GM23338 (cell line): ENCODE data around the gene PTGDR2.

ENCODE experiments used
- CTCF ChIP-seq, 2 experiments: fragments of 200-600 bp in 1 of 2; sonication (generic) in 1 of 2; conservative IDR thresholded peaks; 2 replicates each; pipeline versions ENCODE4 v1.5.1 to v1.6.1; 2016 to 2017; ENCODE audit warnings: antibody characterized with exemption in 2 of 2, low read depth in 2 of 2, mild to moderate bottlenecking in 2 of 2, moderate library complexity in 1 of 2
- ETS1 ChIP-seq: IDR thresholded peaks from 2 replicates; pipeline ENCODE4 v1.6.1; 2016; ENCODE audit warnings: antibody characterized with exemption
- EZH2 ChIP-seq: fragments of 200-600 bp; sonication (generic); IDR thresholded peaks from one replicate; pipeline ENCODE4 v1.8.0; 2017; ENCODE audit warnings: antibody characterized with exemption, mild to moderate bottlenecking, low read depth; ENCODE audit not compliant: unreplicated experiment
- EZH2phosphoT487 ChIP-seq: fragments of 200-600 bp; sonication (generic); IDR thresholded peaks from one replicate; pipeline ENCODE4 v1.8.1; 2018; ENCODE audit warnings: antibody characterized with exemption; ENCODE audit not compliant: unreplicated experiment
- REST ChIP-seq: IDR thresholded peaks from one replicate; pipeline ENCODE4 v1.6.1; 2018; ENCODE audit warnings: antibody characterized with exemption; ENCODE audit not compliant: unreplicated experiment

- TF ChIP-seq ETS1 (peak; percentile 86), REST (no peak), EZH2phosphoT487 (no peak), CTCF (conservative IDR thresholded peaks at IDR 0.05; ENCODE audit: low read depth in 2 of 2) (no peak), EZH2 (no peak)
Observed at GRCh38 chr11:60841797-60842667, 13.7 kb downstream of the PTGDR2 start, which contains the start of gene CCDC86.
